Stimulated activated naive CD4-positive, alpha-beta T cell treated with Interleukin-2 at 50 U/mL for 16 hours (primary cell): ENCODE data around the gene PTRH1.

ENCODE experiments used
- DNase-seq: peaks from one replicate; lab custom pipeline; 2025; lab: John Stamatoyannopoulos, UW

PTRH1 gene

GRCh38 chr9:127720031-127720864 is 4.8 kb upstream of the PTRH1 start:
- no peak for DNase-seq

- no peak for DNase-seq
Measured at GRCh38 chr9:127717766-127718165, 2.3 kb upstream of the PTRH1 start.

GRCh38 chr9:127716412-127716811 is 949 bp upstream of the PTRH1 start:
- DNase-seq, result no peak

- no peak for DNase-seq
Measured at GRCh38 chr9:127714951-127715469, 453 bp downstream of the PTRH1 start.

- DNase-seq, result no peak
Measured at GRCh38 chr9:127714020-127714750, 1.3 kb downstream of the PTRH1 start.

GRCh38 chr9:127712867-127713266 is 2.6 kb downstream of the PTRH1 start:
- DNase-seq, result no peak

- no peak for DNase-seq
Measured at GRCh38 chr9:127712371-127712770, 3.1 kb downstream of the PTRH1 start.

GRCh38 chr9:127711831-127712274 is 3.6 kb downstream of the PTRH1 start:
- no peak for DNase-seq

GRCh38 chr9:127711226-127711701 is 4.2 kb downstream of the PTRH1 start:
- no peak for DNase-seq

- no peak for DNase-seq
Measured at GRCh38 chr9:127710204-127710783, 5.2 kb downstream of the PTRH1 start.

GRCh38 chr9:127708952-127709587 is 6.4 kb downstream of the PTRH1 start:
- DNase-seq, result no peak

- DNase-seq, result peak; percentile 22
Measured at GRCh38 chr9:127707766-127708165, 7.7 kb downstream of the PTRH1 start.

GRCh38 chr9:127706836-127707241 is 8.6 kb downstream of the PTRH1 start, which contains the start of gene CFAP157:
Gene CFAP157 (plus strand): TSS chr9:127706988. CDS start chr9:127707032, 44 bp downstream.
- no peak for DNase-seq

GRCh38 chr9:127705577-127706379 is 9.7 kb downstream of the PTRH1 start:
- DNase-seq, result no peak

GRCh38 chr9:127703289-127703946 is 12.0 kb downstream of the PTRH1 start:
- no peak for DNase-seq

- no peak for DNase-seq
Measured at GRCh38 chr9:127700594-127701255, 14.7 kb downstream of the PTRH1 start.

GRCh38 chr9:127700140-127700539 is 15.3 kb downstream of the PTRH1 start:
- no peak for DNase-seq

- peak; percentile 87 for DNase-seq
Measured at GRCh38 chr9:127698985-127699670, 16.3 kb downstream of the PTRH1 start.

GRCh38 chr9:127698386-127698785 is 17.1 kb downstream of the PTRH1 start:
- no peak for DNase-seq
